DMS79 treated with DMSO at 0.1 percent for 48 hours (cell line): ENCODE data around the gene APOB.

ENCODE experiments used
- DNase-seq: peaks from one replicate; lab custom pipeline; 2025; lab: John Stamatoyannopoulos, UW

Gene APOB

GRCh38 chr2:21005111-21005699 is 38.7 kb downstream of the APOB start:
- DNase-seq, result no peak

DNA sequence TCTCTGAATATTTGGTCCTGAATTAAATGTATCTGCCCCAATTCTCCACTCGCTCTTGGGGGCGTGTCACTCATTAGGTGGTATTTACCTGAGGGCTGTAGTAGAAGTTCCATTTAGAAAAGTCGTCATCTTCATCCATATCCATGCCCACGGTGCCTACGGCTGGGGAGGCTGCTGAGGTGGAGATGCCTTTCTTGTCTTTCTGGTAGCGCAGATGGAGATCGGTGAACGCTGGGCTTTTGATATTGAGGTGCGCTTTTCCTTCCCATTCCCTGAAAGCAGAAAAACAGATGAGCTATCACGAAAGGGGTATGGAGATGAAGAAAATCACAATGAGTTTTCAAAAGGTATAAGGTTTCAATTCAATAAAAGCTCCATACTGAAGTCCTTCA is 39.7 kb downstream of the APOB start:
- DNase-seq, result no peak

GRCh38 chr2:21003572-21004180 is 40.2 kb downstream of the APOB start:
- DNase-seq, result no peak

DNA sequence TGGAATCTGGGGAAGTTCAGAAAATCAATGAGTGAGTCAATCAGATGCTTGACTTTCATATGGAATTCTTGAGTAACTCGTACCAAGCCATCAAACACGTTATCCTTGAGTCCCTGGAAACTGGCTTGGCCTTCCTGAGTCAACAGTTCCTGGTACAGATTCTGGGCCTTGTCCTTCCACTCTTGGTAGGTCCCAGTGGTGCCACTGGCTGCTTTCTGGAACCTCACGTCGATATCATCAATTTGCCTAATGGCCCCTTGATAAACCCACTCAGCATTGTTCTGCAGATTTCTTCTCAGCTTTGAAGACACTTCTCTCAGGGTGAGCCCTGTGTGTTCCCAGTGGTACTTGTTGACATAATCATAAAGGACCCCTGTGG is 41.1 kb downstream of the APOB start:
- no peak for DNase-seq

DNA sequence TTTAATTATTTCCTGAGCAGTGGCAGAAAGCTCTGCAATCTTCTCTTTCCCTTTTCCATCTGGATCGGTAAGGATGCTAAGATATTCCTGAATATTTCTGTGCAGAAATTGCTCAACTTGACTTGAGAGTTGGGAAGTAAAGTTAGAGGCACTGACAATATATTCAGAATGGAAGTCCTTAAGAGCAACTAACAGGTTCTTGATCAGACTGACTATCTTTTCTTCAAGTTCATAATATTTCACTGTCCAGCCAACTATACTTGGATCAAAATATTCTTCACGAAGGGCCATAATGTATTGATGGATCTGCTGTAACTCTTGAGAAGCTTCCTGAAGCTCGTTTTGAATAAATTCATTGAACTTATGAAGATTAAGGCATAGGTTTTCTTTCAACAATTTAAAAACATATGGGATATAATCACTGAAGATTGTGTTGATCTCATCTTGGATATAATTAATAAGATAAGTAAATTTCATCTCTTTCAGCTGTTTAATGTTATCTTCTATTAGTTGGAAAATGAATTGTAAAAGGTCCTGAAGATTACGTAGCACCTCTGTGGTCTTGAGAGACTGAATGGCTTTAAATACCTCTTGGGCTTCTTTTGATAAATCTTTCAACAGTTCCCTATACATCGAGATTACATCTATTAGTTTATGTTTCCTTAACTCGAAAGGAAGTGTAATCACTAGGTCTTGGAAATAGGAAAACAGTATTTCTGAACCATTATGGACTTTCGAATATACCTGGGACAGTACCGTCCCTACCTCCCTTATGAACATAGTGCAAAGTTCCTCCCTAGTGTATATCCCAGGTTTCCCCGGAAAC is 41.7 kb downstream of the APOB start:
- DNase-seq, result no peak

- no peak for DNase-seq
Observed at GRCh38 chr2:21001225-21001946, 42.5 kb downstream of the APOB start.

DNA sequence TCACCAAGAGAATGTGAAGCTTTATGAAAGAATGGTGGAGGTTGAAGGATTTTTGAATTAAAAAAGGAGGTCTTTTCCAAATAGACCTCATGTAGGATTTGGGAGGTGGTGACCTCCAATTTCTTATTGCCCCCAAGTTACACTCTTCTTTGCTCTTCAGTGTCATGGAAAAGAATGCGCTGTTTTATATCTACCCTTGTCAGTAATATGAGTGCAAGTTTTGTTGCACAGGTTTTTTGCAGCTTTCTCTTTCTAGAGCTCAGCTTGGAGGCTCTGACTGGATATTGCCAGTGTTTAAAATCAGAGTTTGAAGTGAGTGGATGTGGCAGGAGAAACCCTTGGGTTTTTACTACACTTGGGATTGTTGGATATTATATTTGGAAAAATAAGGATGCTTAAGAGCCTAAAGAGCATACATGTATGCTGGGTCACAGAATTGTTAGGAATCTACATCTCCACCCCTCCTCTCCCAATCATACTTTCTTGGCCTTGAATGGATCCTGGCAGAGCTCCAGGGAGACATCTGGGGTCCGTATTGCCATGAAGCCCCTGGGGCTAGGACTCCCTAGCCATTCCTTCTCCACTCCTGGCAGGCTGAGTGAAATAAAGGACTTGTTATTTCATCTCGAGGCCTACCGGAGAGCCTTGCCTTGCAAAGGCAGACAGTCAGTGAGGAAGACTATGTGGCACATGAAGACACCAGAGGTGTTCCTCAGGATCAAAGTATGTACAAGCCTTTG is 43.8 kb downstream of the APOB start:
- no peak for DNase-seq

DNA sequence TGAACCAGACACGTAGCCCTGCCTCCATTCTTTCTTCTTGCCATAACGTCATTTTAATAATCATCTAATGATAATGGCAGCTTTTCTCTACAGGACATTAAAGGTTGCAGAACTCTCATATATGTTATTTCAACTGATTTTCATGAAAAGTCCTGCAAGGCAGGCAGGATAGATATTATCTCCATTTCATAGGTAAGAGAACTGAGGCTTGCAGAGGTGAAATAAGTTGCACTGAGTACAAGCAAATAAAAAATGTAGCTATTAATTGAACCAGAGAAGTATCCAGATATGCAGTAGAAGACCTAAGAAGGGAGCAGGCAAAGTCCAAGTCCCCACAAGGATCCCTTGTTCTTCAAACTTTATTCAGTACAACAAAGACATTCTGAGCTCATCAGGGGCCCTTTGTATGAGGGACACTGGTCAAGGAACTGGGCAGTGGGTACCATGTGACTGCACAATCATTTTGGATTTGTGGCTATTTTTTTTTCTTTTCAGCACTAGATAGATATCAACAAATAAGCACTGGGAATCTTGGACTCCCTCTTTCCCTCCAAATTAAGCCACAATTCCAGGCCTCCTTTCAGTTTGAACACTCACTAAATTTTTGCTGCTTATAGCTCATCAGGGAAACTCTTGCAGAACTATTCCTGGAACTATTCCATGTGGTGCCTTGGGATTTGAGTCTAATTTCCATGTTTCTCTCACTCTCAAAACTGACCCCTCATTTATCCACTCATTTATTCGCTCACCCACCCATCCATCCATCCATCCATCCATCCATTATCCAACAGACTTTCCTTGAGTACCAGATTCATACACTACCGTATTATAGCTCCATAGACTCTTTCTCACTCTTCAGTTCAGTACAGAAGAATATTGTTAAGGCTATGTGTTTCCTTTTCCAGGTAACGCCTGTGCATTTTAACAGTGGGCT is 44.6 kb downstream of the APOB start:
- no peak for DNase-seq

DNA sequence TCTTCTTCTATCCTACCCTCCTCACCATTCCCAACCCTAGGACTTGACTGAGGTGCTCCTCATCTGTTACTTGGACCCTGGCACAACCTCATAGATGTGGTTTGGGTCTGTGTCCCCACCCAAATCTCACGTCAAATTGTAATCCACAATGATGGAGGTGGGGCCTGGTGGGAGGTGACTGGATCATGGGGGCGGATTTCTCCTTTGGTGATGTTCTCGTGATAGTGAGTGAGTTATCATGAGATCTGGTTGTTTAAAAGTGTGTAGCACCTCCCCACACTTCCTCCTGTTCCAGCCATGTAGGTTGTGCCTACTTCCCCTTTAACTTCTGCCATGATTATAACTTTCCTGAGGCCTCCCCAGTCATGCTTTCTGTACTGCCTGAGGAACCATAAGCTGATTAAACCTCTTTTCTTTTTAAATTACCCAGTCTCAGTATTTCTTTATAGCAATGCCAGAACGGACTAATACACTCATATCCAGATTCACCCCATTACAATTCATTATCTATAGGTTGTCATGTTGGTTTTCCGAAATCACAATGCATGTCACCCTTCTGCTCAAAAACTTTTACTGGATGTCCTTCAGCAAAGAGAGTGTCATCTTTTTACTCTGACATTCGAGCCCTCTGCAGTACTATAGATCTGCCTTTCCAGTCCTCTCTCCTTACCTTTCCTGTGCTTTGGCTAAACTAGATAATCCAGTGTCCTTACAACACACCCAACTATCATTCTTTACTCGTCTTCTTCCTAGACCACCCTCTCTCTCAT is 45.7 kb downstream of the APOB start:
- no peak for DNase-seq

DNA sequence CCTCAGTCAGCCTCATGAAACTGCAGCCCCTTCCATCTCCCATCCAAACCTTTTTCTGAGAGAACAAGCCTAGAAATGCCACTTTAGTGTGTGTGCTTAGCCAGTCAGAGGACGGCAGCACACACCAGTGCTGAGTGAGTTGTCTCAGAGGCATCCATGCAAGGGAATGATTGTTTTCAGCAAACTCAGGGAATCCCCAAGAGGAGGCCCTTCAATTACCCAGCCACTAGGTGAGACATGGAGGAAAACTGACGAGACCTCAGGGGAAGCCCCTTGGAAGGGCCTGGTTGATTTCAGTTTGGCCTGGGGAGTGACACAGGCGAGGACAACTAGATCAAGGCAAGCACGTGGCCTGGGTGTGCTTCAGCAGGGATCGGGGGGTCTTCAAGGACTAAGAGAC is 49.7 kb downstream of the APOB start:
- no peak for DNase-seq

- DNase-seq, result no peak
Observed at GRCh38 chr2:20992201-20992711, 51.6 kb downstream of the APOB start.

- no peak for DNase-seq
Observed at GRCh38 chr2:20990442-20991430, 53.1 kb downstream of the APOB start.

- DNase-seq, result no peak
Observed at GRCh38 chr2:20989404-20989803, 54.5 kb downstream of the APOB start.

GRCh38 chr2:20988905-20989304 is 55.0 kb downstream of the APOB start:
- DNase-seq, result no peak

- no peak for DNase-seq
Observed at GRCh38 chr2:20986024-20986939, 57.6 kb downstream of the APOB start.

- DNase-seq, result no peak
Observed at GRCh38 chr2:20985062-20985461, 58.8 kb downstream of the APOB start.

DNA sequence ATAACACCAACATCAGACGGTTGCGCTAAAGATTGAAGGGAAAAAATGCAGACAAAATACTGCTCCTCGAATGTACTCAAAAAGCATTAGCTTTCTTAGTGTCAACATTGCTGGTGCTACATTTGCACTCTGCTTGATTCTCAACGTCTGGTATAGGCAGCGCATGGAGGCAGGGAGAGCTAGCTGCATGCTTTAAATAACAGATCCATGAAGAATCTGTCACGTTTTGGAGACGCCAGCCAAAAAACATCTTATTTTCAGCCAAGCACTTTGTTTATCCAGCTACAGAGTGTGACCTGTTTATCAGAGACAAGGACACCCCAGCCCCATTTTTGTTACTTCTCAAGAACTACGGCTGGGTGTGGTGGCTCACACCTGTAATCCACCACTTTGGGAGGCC is 59.5 kb downstream of the APOB start:
- no peak for DNase-seq

DNA sequence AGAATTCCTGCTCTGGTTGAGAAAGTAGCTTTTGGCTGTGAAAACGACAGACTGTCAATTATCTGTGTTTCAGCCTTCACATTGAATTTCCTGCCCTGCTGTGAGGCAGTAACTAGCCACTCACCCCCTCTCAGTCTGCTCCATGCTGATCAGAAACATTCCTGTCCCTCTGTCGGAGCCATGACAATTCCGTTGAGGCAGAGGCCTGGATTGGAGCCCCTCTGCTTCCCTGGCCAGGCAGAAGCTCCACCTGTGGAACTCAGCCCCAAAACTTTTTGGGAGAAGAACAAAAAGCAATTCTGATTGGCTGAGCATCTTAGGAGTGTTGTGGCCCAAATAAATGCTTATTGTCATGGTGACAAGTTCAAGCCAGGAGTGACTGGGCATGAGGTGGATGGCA is 60.0 kb downstream of the APOB start:
- no peak for DNase-seq
